Tibial nerve (tissue), 4 donors: ENCODE measurements around the gene DDX51. TPM values are rescaled to one million over a fixed set of nuclear protein-coding genes. Genes with fewer than 3 reads are reported as not detected.

Source experiments
- DNase-seq, 2 donors: peaks; one replicate each; pipeline ENCODE4 v3.0.0-alpha.2; 2019; ENCODE audit warnings: low spot score in 2 of 2
- H3K27ac ChIP-seq, 4 donors: fragments of 200-600 bp; sonication (generic) in 3 of 4; one replicate each; pipeline ENCODE4 v1.5.1; 2017 to 2019; ENCODE audit warnings: mild to moderate bottlenecking in 1 of 4
- H3K27me3 ChIP-seq, 2 donors: fragments of 200-600 bp; sonication (generic) in 1 of 2; one replicate each; pipeline versions ENCODE4 v1.5.1 to v1.6.0; 2017 to 2019
- H3K36me3 ChIP-seq, 3 donors: fragments of 200-600 bp; sonication (generic); one replicate each; pipeline ENCODE4 v1.5.1; 2018 to 2019
- H3K4me1 ChIP-seq, 4 donors: fragments of 200-600 bp; sonication (generic) in 3 of 4; one replicate each; pipeline ENCODE4 v1.5.1; 2017 to 2019
- H3K4me3 ChIP-seq, 4 donors: fragments of 200-600 bp; sonication (generic) in 3 of 4; one replicate each; pipeline ENCODE4 v1.5.1; 2017 to 2019; ENCODE audit warnings: mild to moderate bottlenecking in 1 of 4, moderate library complexity in 1 of 4
- H3K9me3 ChIP-seq, 4 donors: fragments of 200-600 bp; sonication (generic) in 3 of 4; one replicate each; pipeline ENCODE4 v1.5.1; 2017 to 2019
- CTCF ChIP-seq, 5 experiments: fragments of 200-600 bp in 3 of 5; fragments of 450-650 bp in 2 of 5; sonication (generic) in 3 of 5; IDR thresholded peaks; one replicate each; pipeline ENCODE4 v1.5.1; 2016 to 2019; ENCODE audit warnings: antibody characterized with exemption in 5 of 5, mild to moderate bottlenecking in 3 of 5, moderate library complexity in 2 of 5
- EP300 ChIP-seq, 2 donors: sonication (generic); formaldehyde crosslinking; IDR thresholded peaks; one replicate each; pipeline ENCODE4 v1.6.1; 2017; ENCODE audit warnings: antibody characterized with exemption in 2 of 2, mild to moderate bottlenecking in 1 of 2
- POLR2A ChIP-seq, 2 donors: fragments of 450-650 bp; IDR thresholded peaks; one replicate each; pipeline ENCODE4 v1.6.1; 2017; ENCODE audit warnings: antibody characterized with exemption in 2 of 2, mild to moderate bottlenecking in 2 of 2, moderate library complexity in 2 of 2
- WGBS, 2 donors: methylation state at CpG; one replicate each; pipeline ENCODE4 v1.1.5; 2018; 5-methylcytosine and 5-hydroxymethylcytosine counted together
- total RNA-seq, 4 donors: library from RNA; depleted of rRNA; stranded (reverse); fragments of >200 nt; gene quantifications; one replicate each; pipeline ENCODE4 v1.1.0, GENCODE V29; 2016

Gene DDX51
- total RNA-seq, 4 donors from 2014 or later = 15.5 to 43.8 (median 28.7) TPM

DNA sequence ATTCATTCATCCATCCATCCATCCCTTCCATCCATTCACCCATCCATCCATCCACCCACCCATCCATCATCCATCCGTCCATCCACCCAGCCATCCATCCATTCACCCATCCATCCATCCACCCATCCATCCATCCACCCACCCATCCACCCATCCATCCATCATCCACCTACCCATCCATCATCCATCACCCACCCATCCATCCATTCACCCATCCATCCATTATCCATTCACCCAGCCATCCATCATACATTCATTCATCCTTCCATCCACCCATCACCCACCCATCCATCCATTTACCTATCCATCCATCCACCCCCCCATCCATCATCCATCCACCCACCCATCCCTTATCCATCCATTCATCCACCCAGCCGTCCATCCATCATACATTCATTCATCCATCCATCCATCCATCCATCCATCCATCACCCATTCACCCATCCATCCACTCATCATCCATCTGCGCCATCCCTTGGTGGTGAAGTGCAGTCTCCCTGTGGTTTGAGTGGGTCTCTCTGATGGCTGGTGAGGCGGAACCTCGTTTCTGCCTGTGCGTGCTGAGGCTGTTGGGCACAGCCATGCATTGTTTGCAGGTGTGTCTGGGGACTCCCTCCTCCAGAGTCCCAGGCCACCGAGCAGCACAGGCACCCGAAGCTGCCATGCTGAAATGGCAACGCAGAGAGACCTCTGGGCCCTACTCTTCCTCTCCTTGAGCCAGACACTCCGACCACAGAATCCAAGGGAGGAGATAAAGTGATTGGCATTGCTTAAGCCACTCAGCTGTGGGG, 22.9 kb upstream of the DDX51 start:
- TF ChIP-seq POLR2A (IDR thresholded peaks at IDR 0.05) = no peak
- no peak for TF ChIP-seq EP300 (IDR thresholded peaks at IDR 0.05)
- no peak for TF ChIP-seq CTCF (IDR thresholded peaks at IDR 0.05)
- peaks cover 0 to 33% of the 10 kb centered on the region in 2 donors for H3K27me3 ChIP-seq
- no peak for DNase-seq
- no peaks in the 10 kb centered on the region for H3K36me3 ChIP-seq
- H3K9me3 ChIP-seq = no peaks in the 10 kb centered on the region
- no peak overlapping the region for H3K27ac ChIP-seq
- WGBS, 2 donors = 92 to 95% methylated on average over 10 of the region's 10 CpGs
- H3K4me1 ChIP-seq = peaks cover 0 to 23% (median 10%) of the 10 kb centered on the region in 4 donors
- no peak overlapping the region for H3K4me3 ChIP-seq

DNA sequence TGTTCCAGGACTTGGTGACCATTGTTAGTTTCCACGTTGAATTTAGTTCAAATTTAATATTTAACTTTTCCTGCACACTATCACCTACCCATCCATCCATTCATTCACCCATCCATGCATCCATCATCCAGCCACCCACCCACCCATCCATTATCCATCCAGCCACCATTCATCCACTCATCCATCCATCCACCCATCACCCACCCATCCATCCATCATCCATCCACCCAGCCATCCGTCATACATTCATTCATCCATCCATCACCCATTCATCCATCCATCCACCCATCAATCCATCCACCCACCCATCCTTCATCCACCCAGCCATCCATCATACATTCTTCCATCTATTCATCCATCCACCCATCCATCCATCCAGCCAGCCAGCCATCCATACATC, 22.0 kb upstream of the DDX51 start:
- peaks cover 0 to 24% of the 10 kb centered on the region in 2 donors for H3K27me3 ChIP-seq
- H3K9me3 ChIP-seq = no peaks in the 10 kb centered on the region
- no peak overlapping the region for H3K27ac ChIP-seq
- H3K36me3 ChIP-seq = no peaks in the 10 kb centered on the region
- WGBS, 2 donors = 91 to 93% methylated on average over 2 of the region's 2 CpGs
- no peak for DNase-seq
- no peak for TF ChIP-seq EP300 (IDR thresholded peaks at IDR 0.05)
- TF ChIP-seq CTCF (IDR thresholded peaks at IDR 0.05) = no peak
- TF ChIP-seq POLR2A (IDR thresholded peaks at IDR 0.05) = no peak
- H3K4me1 ChIP-seq = peaks cover 0 to 26% (median 10%) of the 10 kb centered on the region in 4 donors
- no peak overlapping the region for H3K4me3 ChIP-seq

GRCh38 chr12:132165584-132165983, 21.5 kb upstream of the DDX51 start:
- no peak overlapping the region for H3K27ac ChIP-seq
- H3K4me3 ChIP-seq = no peak overlapping the region
- WGBS, 2 donors = 90 to 97% methylated on average over 6 of the region's 6 CpGs
- H3K9me3 ChIP-seq = no peaks in the 10 kb centered on the region
- H3K4me1 ChIP-seq = peaks cover 0 to 26% (median 10%) of the 10 kb centered on the region in 4 donors
- peaks cover 0 to 19% of the 10 kb centered on the region in 2 donors for H3K27me3 ChIP-seq
- H3K36me3 ChIP-seq = no peaks in the 10 kb centered on the region
- TF ChIP-seq EP300 (IDR thresholded peaks at IDR 0.05) (no peak), CTCF (IDR thresholded peaks at IDR 0.05) (no peak), POLR2A (IDR thresholded peaks at IDR 0.05) (no peak)
- no peak for DNase-seq

DNA sequence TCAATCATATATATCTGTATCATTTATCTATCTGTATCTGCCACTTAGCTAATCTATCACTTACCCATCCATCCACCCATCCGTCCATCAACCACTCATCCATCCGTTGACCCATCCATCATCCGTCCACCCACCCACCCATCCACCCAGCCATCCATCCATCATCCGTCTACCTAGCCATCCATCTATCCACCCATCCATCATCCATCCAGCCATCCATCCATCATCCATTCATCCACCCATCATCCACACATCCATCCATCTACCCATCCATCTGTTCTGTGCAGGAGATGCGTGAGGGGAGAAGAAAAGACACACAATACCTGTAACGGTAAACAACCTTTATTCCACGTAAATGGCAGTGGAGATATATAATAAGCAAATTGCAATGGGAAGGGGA, 20.3 kb upstream of the DDX51 start:
- H3K4me3 ChIP-seq = no peak overlapping the region
- no peak for TF ChIP-seq EP300 (IDR thresholded peaks at IDR 0.05)
- TF ChIP-seq POLR2A (IDR thresholded peaks at IDR 0.05) = no peak
- no peak for TF ChIP-seq CTCF (IDR thresholded peaks at IDR 0.05)
- no peak for DNase-seq
- no peaks in the 10 kb centered on the region for H3K9me3 ChIP-seq
- H3K4me1 ChIP-seq = peaks cover 0 to 22% (median 10%) of the 10 kb centered on the region in 4 donors
- WGBS, 2 donors = 87 to 91% methylated on average over 7 of the region's 7 CpGs
- H3K27me3 ChIP-seq = peaks cover 0 to 9% of the 10 kb centered on the region in 2 donors
- H3K27ac ChIP-seq = no peak overlapping the region
- no peaks in the 10 kb centered on the region for H3K36me3 ChIP-seq

DNA sequence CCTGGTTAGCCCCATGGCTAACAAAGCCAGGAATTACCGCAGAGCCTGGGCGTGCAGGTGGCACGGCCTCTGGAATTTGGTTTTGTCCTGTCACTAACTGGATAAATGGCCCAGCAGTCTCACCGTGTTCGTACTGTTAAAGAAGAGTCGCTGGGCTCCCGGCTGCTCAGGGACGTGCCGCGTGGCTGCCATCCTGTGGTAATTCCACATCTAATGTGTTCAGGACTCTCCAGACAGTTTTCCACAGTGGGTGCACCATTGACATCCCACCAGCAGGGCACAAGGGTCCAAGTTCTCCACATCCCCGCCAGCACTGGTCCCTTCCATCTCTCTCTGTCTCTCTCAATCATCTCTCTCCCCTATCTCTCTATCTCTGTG, 19.8 kb upstream of the DDX51 start:
- H3K4me3 ChIP-seq = no peak overlapping the region
- H3K27ac ChIP-seq = no peak overlapping the region
- peaks cover 0 to 6% of the 10 kb centered on the region in 2 donors for H3K27me3 ChIP-seq
- H3K9me3 ChIP-seq = no peaks in the 10 kb centered on the region
- no peak for TF ChIP-seq POLR2A (IDR thresholded peaks at IDR 0.05)
- no peak for TF ChIP-seq CTCF (IDR thresholded peaks at IDR 0.05)
- TF ChIP-seq EP300 (IDR thresholded peaks at IDR 0.05) = no peak
- peaks cover 0 to 22% (median 10%) of the 10 kb centered on the region in 4 donors for H3K4me1 ChIP-seq
- no peak for DNase-seq
- WGBS, 2 donors = 44 to 63% methylated on average over 8 to 11 of the region's 11 CpGs
- H3K36me3 ChIP-seq = peaks cover 0 to 3% (median 0%) of the 10 kb centered on the region in 3 donors
